Hepatic stellate cell (primary cell): ENCODE results near the gene STARD10.

Source experiments
- DNase-seq: peaks from one replicate; pipeline ENCODE4 v3.0.0; 2011; ENCODE audit warnings: low spot score

STARD10 gene

GRCh38 chr11:72763823-72764222, 30.0 kb downstream of the STARD10 start:
- no peak for DNase-seq

- DNase-seq = no peak
Measured at GRCh38 chr11:72762641-72763304, 31.1 kb downstream of the STARD10 start.

GRCh38 chr11:72760539-72761405, 33.1 kb downstream of the STARD10 start:
- DNase-seq = no peak

GRCh38 chr11:72759468-72759985, 34.3 kb downstream of the STARD10 start:
- no peak for DNase-seq

GRCh38 chr11:72758690-72759389, 35.0 kb downstream of the STARD10 start:
- DNase-seq = no peak

- no peak for DNase-seq
Measured at GRCh38 chr11:72758304-72758689, 35.5 kb downstream of the STARD10 start.

GRCh38 chr11:72755713-72756285, 38.0 kb downstream of the STARD10 start:
- DNase-seq = no peak

- DNase-seq = no peak
Measured at GRCh38 chr11:72754544-72755155, 39.2 kb downstream of the STARD10 start.

GRCh38 chr11:72754149-72754543, 39.7 kb downstream of the STARD10 start:
- DNase-seq = no peak

GRCh38 chr11:72753341-72754148, 40.3 kb downstream of the STARD10 start:
- peak; percentile 51 for DNase-seq

- peak; percentile 92 for DNase-seq
Measured at GRCh38 chr11:72752088-72752914, 41.5 kb downstream of the STARD10 start, which contains the start of gene ARAP1. ARAP1 (minus strand) TSS chr11:72752408; CDS start chr11:72727128, 25,280 bp downstream.

GRCh38 chr11:72751116-72752087, 42.4 kb downstream of the STARD10 start:
- DNase-seq = no peak

GRCh38 chr11:72750556-72751115, 43.2 kb downstream of the STARD10 start:
- no peak for DNase-seq

- no peak for DNase-seq
Measured at GRCh38 chr11:72750086-72750485, 43.8 kb downstream of the STARD10 start.

- no peak for DNase-seq
Measured at GRCh38 chr11:72747289-72747855, 46.5 kb downstream of the STARD10 start.

GRCh38 chr11:72746821-72747220, 47.0 kb downstream of the STARD10 start:
- no peak for DNase-seq

- DNase-seq = no peak
Measured at GRCh38 chr11:72745925-72746550, 47.8 kb downstream of the STARD10 start.
